ENCODE measurements around the gene DGCR2.

GRCh38 chr22:18992543-18993198, 129.5 kb downstream of the DGCR2 start:
- TF ChIP-seq POLR2A (IDR thresholded peaks at IDR 0.05; ENCODE audit: borderline replicate concordance, extremely low read depth, insufficient read depth, insufficient read length) (no peak), CTCF (IDR thresholded peaks at IDR 0.05 in 2 of 3, conservative IDR thresholded peaks at IDR 0.05 in 1 of 3; ENCODE audit: borderline replicate concordance in 1 of 3, insufficient read depth in 1 of 3, low read depth in 2 of 3, low read length in 2 of 3) (no peak), EZH2 (IDR thresholded peaks at IDR 0.05) (no peak), JUND (IDR thresholded peaks at IDR 0.05) (no peak), POLR2AphosphoS5 (IDR thresholded peaks at IDR 0.05; ENCODE audit: low read depth, low read length) (no peak), TCF7L2 (IDR thresholded peaks at IDR 0.05; ENCODE audit: borderline replicate concordance, extremely low read depth, insufficient read depth, insufficient read length) (no peak)
